Measurements from ENCODE around the gene TBRG4.

GRCh38 chr7:45143616-45144015 is 32.1 kb upstream of the TBRG4 start:
- TF ChIP-seq POLR2AphosphoS5 (IDR thresholded peaks at IDR 0.05; ENCODE audit: insufficient read depth in 1 of 2, low read depth in 1 of 2): no peak
- TF ChIP-seq CTCF (IDR thresholded peaks at IDR 0.05): no peak
- no peak for TF ChIP-seq POLR2A (IDR thresholded peaks at IDR 0.05)

Measured in vagina (tissue), 2 donors.